Erythroblast (primary cell): ENCODE results near the gene TEX14.

Source experiments
- GATA1 ChIP-seq: IDR thresholded peaks from 2 replicates; pipeline ENCODE4 v1.6.1; 2011; ENCODE audit warnings: low read depth, mild to moderate bottlenecking, control low read depth, low read length, moderate library complexity
- POLR2A ChIP-seq: IDR thresholded peaks from 2 replicates; pipeline ENCODE4 v1.6.1; 2011; ENCODE audit warnings: mild to moderate bottlenecking, low read length

GRCh38 chr17:58667934-58668597, 23.8 kb downstream of the TEX14 start:
- TF ChIP-seq POLR2A: no peak
- no peak for TF ChIP-seq GATA1
